ENCODE results near the gene FAM20C.

The FAM20C gene

DNA sequence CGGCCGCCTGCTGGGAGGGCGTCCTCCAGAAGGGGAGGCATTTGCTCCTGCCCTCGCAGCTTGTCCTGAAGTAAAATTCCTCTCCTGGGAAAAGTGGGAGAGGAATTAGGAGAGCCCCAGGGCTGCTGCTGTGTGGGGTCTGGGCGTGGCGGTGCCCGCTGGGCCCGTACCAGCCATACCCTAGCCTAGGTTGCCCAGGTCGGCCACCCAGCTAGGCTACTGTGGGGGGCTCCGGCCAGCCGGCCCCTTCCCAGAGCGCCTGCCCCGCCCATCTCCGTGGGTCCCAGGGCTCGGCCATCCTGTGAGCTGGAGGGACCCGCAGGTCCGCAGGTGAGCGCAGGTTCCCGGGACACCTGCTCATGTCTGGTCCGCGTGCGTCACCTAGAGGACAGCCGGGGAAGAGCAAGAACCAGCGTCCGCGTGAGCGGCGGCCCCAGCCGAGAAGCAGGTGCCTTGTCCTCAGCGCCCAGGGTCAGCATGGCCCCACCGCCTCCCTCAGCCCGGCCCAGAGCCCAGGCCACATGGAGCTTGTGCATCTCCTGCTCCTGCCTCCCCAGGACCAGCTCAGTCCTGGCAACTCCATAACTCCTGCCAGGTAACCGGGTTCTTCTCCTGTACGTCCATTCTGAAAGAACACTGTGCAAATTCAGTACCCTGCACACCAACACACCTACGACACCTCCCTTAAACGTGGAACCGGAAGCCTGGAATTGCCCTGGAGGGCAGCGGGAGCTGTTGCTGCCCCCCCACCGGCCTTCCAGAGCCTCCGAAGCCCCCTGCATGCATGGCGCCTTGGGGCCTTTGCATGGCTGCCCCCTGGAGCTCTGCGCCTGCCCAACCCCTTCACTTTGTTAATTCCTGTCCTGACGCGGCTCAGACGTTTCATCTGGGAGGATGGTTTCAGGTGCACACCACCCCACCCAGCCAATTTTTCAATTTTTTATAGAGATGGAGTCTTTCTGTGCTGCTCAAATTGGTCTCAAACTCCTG lies 74.8 kb downstream of the FAM20C start:
- no peak for DNase-seq (ENCODE audit: extremely low read depth in 1 of 2, low read depth in 1 of 2)

DNA sequence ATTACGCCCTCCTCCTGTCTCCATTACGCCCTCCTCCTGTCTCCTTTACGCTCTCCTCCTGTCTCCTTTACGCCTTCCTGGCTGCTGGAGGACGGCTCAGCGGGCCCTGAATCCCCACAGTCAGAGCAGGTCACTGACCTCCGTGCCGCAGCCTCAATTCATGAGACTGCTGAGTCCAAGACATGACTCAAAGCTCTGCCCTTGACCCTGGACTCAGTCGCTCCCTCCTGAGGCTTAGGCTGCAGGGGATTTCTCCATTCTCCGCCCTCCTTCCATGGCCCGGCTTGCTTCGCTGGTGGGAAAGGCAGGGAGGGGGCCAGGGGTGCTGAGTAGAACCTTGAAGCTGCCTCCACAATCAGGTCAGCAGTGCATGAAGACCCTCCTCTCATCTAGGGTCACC lies 76.6 kb downstream of the FAM20C start:
- no peak for DNase-seq (ENCODE audit: extremely low read depth in 1 of 2, low read depth in 1 of 2)

DNA sequence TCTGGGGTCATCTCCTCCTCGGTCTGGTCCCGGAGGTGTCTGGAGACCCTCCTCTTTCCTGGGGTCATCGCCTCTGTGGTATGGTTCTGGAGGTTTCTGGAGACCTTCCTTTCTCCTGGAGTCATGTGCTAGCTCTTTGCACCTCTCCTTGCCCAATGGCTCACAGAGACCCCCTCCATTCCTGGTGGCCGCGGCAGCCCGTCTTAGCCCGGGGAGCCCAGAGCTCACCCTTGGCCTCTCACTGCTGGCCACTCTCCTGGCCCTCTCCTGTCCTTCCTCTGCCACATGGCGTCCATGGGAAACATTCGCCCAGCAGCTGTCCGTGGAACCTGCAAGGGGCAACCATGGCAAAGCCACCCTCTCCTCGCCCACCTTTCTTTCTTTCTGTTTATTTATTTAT lies 77.3 kb downstream of the FAM20C start:
- no peak for DNase-seq (ENCODE audit: extremely low read depth in 1 of 2, low read depth in 1 of 2)

DNA sequence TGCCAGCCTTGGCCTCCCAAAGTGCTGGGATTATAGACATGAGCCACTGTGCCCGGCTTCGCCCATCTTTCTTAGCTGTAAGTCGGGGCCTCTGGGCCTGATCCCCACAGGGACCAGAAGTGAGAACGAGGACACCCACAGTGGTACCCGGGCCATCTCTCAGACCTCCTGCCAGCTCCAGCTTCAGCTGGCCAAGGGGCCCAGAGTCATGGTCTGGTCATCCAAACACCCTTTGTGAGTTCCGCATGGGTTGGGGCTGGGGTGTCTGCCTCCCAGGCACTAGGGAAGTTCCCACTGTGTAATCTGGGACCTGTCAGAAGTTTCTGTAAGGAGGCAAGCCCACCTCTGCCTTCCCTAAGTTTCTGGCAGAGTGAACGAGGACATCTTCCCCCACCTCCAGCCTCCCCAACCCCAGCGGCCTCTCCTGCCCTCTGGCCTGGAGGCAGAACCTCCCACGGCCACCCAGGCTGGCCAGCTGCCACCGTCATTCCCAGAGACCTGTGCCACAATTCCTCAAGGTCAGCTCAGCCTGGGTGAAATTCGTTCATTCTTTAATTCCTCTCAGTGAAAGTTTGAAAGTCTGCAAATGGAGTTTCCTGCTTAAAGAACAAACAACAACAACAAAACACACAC lies 78.1 kb downstream of the FAM20C start:
- DNase-seq (ENCODE audit: extremely low read depth in 1 of 2, low read depth in 1 of 2), result no peak

- DNase-seq (ENCODE audit: extremely low read depth in 1 of 2, low read depth in 1 of 2), result no peak
Measured at GRCh38 chr7:271266-272107, 79.1 kb downstream of the FAM20C start.

- DNase-seq (ENCODE audit: extremely low read depth in 1 of 2, low read depth in 1 of 2), result no peak
Measured at GRCh38 chr7:272108-272615, 79.8 kb downstream of the FAM20C start.

- DNase-seq (ENCODE audit: extremely low read depth in 1 of 2, low read depth in 1 of 2), result no peak
Measured at GRCh38 chr7:272631-273030, 80.3 kb downstream of the FAM20C start.

DNA sequence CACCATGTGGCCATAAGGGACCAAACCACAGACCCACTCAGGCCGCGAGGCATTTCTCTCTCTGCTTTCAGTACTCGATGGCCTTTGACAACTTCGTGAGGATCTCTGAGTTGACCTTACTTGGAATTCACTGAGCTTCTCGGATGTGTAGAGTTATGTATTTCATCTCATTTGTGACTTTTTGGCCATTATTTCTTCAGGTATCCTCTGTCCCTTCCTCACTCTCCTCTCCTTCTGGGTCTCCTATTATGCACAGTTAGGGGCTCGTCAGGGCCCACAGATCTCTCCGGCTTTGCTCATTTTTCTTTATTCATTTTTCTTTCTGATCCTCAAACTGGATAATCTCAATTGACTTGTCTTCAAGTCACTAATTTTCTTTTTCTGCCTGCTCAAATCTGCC lies 81.0 kb downstream of the FAM20C start:
- no peak for DNase-seq (ENCODE audit: extremely low read depth in 1 of 2, low read depth in 1 of 2)

DNA sequence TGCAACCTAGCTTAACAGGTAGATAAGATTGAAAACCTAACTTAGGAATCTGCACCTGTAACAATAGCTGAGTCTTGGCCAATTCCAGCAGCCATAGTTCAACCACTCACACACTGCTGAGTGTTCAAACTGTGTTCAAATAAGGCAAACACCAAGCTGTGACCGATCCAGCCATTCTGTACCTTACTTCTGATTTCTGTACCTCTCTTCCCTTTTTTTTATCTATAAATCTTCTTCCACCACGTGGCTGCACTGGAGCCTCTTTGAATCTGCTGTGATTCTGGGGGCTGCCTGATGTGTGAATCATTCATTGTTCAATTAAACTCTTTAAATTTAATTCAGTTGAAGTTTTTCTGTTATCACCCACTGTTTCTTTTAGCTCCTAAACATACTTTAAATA lies 81.9 kb downstream of the FAM20C start:
- DNase-seq (ENCODE audit: extremely low read depth in 1 of 2, low read depth in 1 of 2), result no peak

GRCh38 chr7:276230-276835 lies 84.0 kb downstream of the FAM20C start:
- no peak for DNase-seq (ENCODE audit: extremely low read depth in 1 of 2, low read depth in 1 of 2)

GRCh38 chr7:277228-277627 lies 84.9 kb downstream of the FAM20C start:
- no peak for DNase-seq (ENCODE audit: extremely low read depth in 1 of 2, low read depth in 1 of 2)

DNA sequence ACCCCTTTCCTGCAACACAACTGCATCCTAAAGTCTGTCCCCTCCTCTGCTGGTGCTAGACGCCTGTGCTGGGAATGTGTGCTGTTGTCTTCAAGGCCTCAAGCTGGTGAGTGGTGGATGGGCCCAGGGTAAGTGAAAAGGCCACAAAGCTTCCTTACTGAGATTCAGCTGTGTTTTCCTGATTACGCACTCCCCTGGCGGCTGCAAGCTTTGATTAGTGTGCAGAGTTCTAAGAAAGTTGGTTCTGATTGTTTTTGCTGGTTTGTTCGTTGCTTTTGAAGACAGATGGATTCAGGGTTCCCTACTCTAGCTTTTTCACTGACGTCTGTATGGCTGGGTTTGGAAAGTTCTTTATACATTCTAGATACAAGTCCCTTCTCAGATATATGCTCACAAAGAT lies 85.7 kb downstream of the FAM20C start:
- no peak for DNase-seq (ENCODE audit: extremely low read depth in 1 of 2, low read depth in 1 of 2)

DNA sequence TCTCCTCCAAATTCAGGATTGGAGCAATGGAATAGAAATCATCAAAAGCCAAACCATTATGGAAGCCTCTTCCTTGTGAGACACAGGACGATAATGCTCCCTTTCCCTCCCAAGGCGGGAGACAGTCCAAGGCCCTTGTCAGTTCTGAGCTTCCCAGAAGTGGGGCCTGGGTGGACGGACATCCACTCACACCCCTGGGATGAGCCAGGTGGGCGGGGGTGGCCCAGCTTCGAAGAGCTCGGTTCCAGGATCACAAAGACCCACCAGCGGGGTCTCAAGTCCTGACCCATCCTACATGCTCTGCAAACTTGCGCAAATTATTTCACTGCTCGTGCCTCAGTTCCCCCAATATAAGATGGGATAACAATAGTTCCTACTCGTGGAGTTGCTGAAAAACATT lies 87.5 kb downstream of the FAM20C start:
- DNase-seq (ENCODE audit: extremely low read depth in 1 of 2, low read depth in 1 of 2), result no peak

GRCh38 chr7:280461-280860 lies 88.1 kb downstream of the FAM20C start:
- DNase-seq (ENCODE audit: extremely low read depth in 1 of 2, low read depth in 1 of 2), result no peak

DNA sequence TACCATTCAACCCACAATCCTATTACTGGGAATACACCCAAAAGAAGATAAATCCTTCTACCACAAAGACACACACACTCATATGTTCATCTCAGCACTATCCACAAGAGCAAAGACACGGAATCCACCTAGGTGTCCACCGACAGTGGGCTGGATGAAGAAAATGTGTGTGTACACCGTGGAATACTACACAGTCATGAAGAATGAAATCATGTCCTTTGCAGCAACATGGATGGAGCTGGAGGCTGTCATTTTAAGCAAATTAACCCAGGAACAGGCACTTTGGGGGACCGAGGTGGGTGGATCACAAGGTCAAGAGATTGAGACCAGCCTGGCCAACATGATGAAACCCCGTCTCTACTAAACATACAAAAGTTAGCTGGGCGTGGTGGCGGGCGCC lies 89.3 kb downstream of the FAM20C start:
- no peak for DNase-seq (ENCODE audit: extremely low read depth in 1 of 2, low read depth in 1 of 2)

- no peak for DNase-seq (ENCODE audit: extremely low read depth in 1 of 2, low read depth in 1 of 2)
Measured at GRCh38 chr7:282621-283020, 90.2 kb downstream of the FAM20C start.

DNA sequence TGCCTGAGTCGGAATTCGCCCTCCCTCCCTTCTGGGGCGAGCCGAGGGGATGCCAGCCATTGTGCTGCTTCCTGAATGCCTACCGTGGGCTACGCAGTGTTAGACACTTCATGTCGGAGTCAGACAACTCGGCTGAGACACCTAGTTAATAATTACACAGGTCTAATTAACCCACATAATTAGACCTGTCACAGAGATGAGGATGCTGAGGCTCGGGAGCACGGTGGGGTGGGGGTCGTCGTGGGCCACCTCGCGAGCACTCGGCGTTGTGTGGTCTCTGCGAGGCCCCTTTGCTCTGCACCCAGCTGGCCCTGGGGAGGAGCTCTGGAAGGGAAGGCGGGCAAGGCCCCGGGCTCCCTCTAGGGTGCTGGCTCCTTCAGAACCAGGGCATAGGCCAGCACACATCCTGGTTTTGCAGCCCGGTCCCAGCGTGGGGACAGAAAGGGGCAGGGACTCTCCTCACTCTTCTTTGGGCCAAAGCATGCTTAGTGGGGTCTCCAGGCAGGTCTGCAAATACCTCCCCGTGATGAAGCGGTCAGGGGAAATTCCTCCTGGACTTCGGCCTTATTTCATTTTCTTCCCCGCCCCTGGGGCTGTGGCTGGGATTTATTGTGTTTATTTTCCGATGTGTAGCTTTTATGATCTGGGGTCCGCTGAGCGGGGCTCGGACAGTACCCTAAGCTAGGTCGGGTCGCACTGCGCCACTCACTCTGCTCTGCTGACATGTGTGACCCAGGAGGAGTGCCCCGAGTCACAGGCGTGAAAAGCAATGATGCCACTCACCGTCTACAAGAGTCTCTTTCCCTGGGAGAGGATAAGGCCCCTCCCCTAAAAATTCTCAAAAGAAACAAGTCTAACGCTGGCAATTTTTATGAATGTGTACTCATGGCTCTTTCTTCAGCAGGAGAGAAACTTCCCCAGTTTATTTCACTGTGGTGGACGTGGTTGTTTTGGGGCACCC lies 92.7 kb downstream of the FAM20C start:
- no peak for DNase-seq (ENCODE audit: extremely low read depth in 1 of 2, low read depth in 1 of 2)

GRCh38 chr7:285731-286130 lies 93.4 kb downstream of the FAM20C start:
- DNase-seq (ENCODE audit: extremely low read depth in 1 of 2, low read depth in 1 of 2), result no peak

GRCh38 chr7:286266-286665 lies 93.9 kb downstream of the FAM20C start:
- DNase-seq (ENCODE audit: extremely low read depth in 1 of 2, low read depth in 1 of 2), result no peak

DNA sequence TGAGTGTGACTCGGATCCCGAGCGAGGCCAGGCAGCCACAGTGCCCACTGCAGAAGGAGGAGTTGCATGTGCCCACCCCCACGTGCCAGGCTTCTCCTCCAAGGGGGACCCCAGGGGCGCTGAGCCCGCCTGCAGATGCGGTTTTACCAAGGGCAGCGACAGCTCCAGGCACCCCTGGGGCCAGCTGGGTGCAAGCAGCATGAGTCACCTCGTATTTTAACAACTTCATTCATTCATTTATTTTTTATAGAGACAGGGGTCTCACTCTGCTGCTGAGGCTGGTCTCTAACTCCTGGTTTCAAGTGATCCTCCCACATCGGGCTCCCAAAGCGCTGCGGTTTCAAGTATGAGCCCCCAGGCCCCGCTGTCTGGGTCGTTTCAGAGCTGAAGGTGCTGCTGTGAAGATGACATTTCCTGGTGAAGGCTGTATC lies 96.3 kb downstream of the FAM20C start:
- DNase-seq (ENCODE audit: extremely low read depth in 1 of 2, low read depth in 1 of 2), result no peak

Data from stimulated activated CD8-positive, alpha-beta memory T cell treated with anti-CD3 and anti-CD28 coated beads, Interleukin-7, amount 100 ng/mL, for 48 hours (primary cell).